Dedifferentiated amniotic fluid mesenchymal stem cell (primary cell): ENCODE measurements around the gene VSTM4.

Source experiments
- DNase-seq: peaks from one replicate; pipeline ENCODE4 v3.0.0-alpha.2; 2016; ENCODE audit errors: extremely low spot score

VSTM4 gene

GRCh38 chr10:49008505-49009198, 106.7 kb downstream of the VSTM4 start:
- DNase-seq = no peak

DNA sequence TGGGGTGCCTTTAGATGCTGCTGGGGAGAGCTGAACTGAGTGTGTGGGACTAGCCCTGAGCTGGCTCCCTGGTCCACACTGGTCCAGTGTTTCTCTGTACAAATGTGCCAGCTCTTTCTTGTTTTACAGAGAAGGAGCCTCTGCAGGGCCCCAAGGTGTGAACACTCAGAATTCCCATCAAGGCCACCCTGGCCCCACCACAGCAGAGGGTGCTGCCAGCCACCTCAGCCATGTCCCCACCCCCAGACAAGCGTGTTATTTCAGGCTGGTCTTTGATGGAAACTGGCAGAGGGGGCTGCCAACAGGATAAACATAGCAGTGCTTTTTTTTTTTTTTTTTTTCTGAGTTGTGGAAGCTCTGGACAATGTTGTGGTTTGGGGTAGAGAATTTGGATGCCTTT, 107.2 kb downstream of the VSTM4 start:
- DNase-seq = no peak

DNA sequence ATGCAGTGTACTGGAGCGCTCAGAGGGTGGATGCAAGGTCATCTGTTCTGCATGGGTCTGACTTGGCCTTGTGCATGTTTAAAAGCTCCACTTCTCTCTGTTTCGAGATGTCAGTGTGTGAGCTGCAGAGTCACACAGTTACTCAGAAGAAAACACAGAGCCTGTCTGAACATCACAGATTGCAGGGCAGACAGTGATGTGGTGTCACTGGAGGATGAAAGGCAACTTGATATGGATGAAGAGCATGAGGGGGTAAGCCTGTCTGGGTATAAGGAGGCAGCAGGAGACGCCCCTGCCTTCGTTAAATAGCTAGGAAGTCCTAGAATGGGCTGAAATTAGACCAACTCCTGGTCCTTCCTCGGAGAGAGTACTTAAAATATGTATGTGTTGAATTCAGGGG, 108.2 kb downstream of the VSTM4 start:
- DNase-seq = no peak

- DNase-seq = no peak
These were observed 110.1 kb downstream of the VSTM4 start for GRCh38 chr10:49005270-49005669.

GRCh38 chr10:49001870-49002672, 113.3 kb downstream of the VSTM4 start:
- no peak for DNase-seq

GRCh38 chr10:49001402-49001801, 113.9 kb downstream of the VSTM4 start:
- DNase-seq = no peak

DNA sequence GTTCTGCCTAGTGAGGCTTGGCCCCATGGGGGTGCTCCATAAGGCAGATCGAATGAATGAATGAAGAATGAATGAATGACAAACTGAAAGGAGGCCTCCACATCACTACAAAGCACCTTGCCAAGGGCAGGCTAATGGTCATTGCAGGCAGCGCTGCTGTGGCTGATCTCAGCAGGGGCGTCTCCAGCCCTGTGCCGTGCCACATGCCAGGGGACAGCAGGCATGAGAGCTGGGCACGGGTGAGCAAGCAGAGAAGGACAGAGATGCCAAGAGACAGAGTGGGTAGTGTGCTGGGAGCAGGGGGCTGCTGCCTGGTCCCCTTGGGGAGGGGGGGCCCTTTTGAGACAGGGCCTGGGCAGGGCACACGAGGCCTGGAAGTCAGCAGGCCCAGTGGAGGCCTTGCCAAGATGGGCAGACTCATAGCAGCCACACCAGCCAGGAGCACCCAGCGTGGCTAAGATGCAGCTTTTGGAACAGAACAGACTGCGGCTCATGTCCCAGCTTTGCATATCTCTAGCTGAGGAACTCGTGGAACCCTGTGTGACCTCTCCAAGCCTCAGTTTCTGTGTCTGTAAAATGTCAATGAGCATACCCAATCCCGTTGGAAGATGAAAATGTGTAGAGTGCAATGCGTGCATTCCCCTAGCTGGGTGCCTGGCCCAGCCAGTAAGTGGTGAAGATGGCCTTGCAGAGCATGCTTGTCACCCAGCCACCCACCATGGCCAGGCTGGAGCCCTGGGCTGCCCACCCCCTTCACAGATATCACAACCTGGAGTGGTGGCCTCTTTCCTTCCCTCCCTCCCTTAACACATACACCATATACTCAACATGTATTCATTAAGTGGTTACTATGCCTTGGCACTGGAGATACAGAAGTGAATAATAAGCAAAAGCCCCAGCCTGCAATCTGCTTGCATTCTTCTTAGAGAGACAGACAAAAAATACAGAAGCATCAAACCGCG, 114.6 kb downstream of the VSTM4 start:
- no peak for DNase-seq

GRCh38 chr10:48999346-48999745, 116.0 kb downstream of the VSTM4 start:
- DNase-seq = no peak

GRCh38 chr10:48996329-48996728, 119.0 kb downstream of the VSTM4 start:
- DNase-seq = no peak

DNA sequence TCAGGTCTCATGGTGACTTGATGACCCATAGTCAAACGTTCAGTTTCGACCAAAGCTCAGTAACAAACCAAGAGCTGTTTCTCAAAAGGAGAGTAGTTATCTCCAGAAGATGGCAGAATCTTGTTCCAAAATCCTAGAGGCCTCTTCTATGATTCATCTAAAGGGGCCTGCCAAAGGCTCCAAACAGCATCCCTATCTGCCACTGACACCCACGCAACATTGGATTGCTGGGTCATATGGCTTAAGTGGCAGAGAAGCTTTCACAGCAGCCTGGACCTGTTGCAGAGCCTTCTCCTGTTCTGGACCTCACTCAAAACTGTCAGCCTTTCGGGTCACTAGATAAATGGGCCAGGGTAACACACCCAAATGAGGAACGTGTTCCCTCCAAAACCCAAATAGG, 121.7 kb downstream of the VSTM4 start:
- no peak for DNase-seq

DNA sequence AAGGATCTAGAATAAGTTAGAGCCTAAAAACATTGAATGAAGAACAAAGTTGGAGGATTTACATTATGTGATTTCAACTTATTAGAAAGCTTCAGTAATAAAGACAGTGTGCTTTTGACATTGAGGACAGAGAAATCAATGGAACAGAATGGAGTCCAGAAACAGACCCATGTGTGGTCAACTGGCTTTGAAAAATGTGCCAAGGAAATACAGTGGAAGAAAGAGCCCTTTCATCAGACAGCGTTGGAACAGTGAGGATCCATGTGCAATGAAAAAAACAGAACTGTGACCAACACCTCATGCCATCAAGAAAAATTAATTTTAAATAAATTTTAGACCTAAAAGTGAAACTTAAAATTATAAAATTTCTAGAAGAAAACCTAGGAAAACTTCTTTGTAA, 125.1 kb downstream of the VSTM4 start:
- no peak for DNase-seq

GRCh38 chr10:48985621-48986158, 129.6 kb downstream of the VSTM4 start:
- DNase-seq = no peak

DNA sequence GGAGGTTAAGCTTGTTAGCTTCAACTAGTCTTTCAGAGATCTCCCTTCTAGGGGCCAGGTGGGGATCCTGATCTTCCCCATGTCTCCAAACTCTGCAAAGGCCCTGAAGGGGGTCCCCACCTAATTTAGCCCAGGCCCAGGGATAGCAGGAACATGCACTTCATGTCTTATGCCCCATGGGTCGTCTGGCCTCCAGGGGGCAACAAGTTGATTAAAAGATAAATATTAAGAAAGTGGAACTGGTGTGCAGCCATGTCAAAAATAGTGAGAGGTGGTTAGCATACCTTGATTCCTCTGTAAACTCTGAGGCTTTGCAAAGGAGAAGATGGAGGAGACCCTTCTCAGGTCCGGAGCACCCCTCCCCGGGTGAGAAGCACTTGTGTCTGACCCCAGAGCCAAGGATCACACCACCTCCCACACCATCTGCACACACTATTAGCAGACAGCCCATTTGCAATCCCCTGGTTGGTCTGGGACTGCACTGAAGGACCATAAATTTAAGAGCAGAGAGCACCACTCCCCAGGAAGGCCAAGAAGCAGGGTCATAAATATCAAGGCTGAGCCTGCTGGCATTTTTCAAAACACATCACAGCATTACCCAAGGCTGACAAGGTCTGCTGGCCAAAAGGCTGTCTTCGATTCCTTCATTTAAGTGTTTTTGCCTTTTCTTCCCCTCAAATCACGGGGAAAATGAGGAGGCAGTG, 131.5 kb downstream of the VSTM4 start:
- no peak for DNase-seq

DNA sequence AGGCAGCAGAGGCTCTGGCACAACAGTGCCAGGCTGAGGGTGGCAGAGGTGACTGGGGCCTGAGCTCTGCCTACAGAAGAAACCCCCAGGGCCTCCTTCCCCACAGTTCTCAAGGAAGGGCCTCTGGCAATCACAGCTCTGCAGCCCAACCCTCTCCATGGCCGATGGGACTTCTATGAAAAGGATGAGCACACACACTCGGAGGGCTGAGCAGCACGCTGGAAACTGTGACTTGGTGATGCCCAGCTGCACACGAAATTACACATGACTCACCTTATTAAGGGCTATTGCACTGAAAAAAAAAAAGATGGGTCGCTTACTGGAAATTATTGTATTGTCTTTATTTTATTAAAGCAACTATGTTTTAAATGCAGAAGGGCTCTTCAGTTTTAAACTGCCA, 132.7 kb downstream of the VSTM4 start:
- DNase-seq = no peak

- peak; percentile 21 for DNase-seq
These were observed 133.9 kb downstream of the VSTM4 start for GRCh38 chr10:48981310-48981907.

DNA sequence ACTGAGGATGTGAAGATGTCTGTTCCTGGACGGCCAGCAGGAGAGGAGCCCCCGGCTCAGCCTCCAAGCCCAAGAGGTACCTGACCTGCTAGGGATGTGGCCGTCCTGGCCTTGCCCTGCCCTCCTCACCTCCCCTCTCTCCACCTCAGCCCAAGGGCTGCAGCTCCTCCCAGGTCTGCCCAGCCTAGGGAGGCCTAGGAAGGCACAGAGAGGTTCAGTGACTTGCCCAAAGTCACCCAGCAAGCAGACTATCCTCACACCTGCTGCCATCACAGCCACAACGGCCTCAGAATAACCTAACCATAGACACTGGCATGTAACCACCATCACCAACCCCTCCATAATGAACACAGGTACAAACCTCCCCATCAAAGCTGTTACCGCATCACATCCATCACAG, 137.0 kb downstream of the VSTM4 start:
- no peak for DNase-seq

- no peak for DNase-seq
These were observed 139.1 kb downstream of the VSTM4 start for GRCh38 chr10:48976196-48976595.

GRCh38 chr10:48974510-48975156, 140.7 kb downstream of the VSTM4 start:
- no peak for DNase-seq

DNA sequence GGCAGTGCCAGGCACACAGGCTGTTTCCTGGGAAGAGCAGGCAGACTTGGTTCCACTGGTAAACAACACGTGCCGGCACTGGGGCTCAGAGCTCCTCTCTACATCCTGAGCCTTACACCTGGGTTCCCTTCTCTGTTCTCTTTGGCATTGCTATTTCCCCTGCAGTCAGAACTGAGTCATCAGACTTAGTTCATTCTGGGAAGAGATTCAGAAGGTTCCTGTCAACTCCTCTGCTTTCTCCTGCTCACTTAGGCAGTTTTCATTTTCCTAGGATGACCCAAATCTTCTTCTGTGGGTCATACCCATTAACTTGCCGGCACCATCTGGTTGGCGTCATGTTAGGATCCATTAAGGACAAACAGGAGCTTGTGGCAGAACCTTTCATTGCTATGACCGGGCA, 142.3 kb downstream of the VSTM4 start:
- no peak for DNase-seq

GRCh38 chr10:48970654-48971053, 144.7 kb downstream of the VSTM4 start:
- DNase-seq = no peak
